Measurements from ENCODE around the gene CYB5RL.

GRCh38 chr1:54169068-54169467 lies 30.8 kb downstream of the CYB5RL start:
- TF ChIP-seq TAF1 (IDR thresholded peaks at IDR 0.05; ENCODE audit: low read depth, low read length) (no peak), POLR2AphosphoS5 (IDR thresholded peaks at IDR 0.05; ENCODE audit: low read depth, low read length) (no peak)

Measured in GM12891 (cell line).